Spleen (tissue), 11 donors: ENCODE data around the gene TMPRSS6. TPM values are rescaled to one million over a fixed set of nuclear protein-coding genes. Genes with fewer than 3 reads are reported as not detected.

Experiments used
- DNase-seq: peaks from one replicate; pipeline ENCODE4 v3.0.0-alpha.2; 2020
- H3K27ac ChIP-seq, 8 donors: fragments of 200-600 bp; sonication (generic) in 7 of 8; 1 replicate in 4 of 8; 2 replicates in 4 of 8; pipeline versions ENCODE4 v1.5.0 to v1.8.0; 2016 to 2021; ENCODE audit warnings: inconsistent platforms in 4 of 8, mild to moderate bottlenecking in 4 of 8, moderate library complexity in 1 of 8
- H3K27me3 ChIP-seq, 7 donors: fragments of 200-600 bp; sonication (generic) in 6 of 7; replicated peaks in 1 of 7; 1 replicate in 4 of 7; 2 replicates in 3 of 7; pipeline versions ENCODE4 v1.5.0 to v1.8.0; 2016 to 2021; ENCODE audit warnings: inconsistent platforms in 3 of 7, mild to moderate bottlenecking in 1 of 7
- H3K36me3 ChIP-seq, 6 donors: fragments of 200-600 bp; sonication (generic) in 5 of 6; 1 replicate in 4 of 6; 2 replicates in 2 of 6; pipeline versions ENCODE4 v1.5.0 to v1.8.0; 2016 to 2021; ENCODE audit warnings: inconsistent platforms in 2 of 6
- H3K4me1 ChIP-seq, 6 donors: fragments of 200-600 bp; sonication (generic) in 5 of 6; 1 replicate in 3 of 6; 2 replicates in 3 of 6; pipeline versions ENCODE4 v1.5.0 to v1.8.0; 2016 to 2021; ENCODE audit warnings: inconsistent platforms in 3 of 6
- H3K4me3 ChIP-seq, 8 donors: fragments of 200-600 bp; sonication (generic) in 7 of 8; 1 replicate in 4 of 8; 2 replicates in 4 of 8; pipeline versions ENCODE4 v1.5.0 to v1.8.0; 2016 to 2021; ENCODE audit warnings: inconsistent platforms in 4 of 8, mild to moderate bottlenecking in 4 of 8, moderate library complexity in 2 of 8
- H3K9me3 ChIP-seq, 8 donors: fragments of 200-600 bp; sonication (generic) in 7 of 8; 1 replicate in 4 of 8; 2 replicates in 4 of 8; pipeline versions ENCODE4 v1.5.0 to v1.8.0; 2016 to 2021; ENCODE audit warnings: inconsistent platforms in 4 of 8
- POLR2A ChIP-seq, 3 donors: fragments of 450-650 bp; IDR thresholded peaks; one replicate each; pipeline ENCODE4 v1.5.1; 2017; ENCODE audit warnings: antibody characterized with exemption in 3 of 3, mild to moderate bottlenecking in 1 of 3
- POLR2AphosphoS5 ChIP-seq, 3 donors: sonication (generic); formaldehyde crosslinking; IDR thresholded peaks; one replicate each; pipeline ENCODE4 v1.5.1; 2017; ENCODE audit warnings: antibody characterized with exemption in 3 of 3
- WGBS, 5 donors: extraction: QIAGEN DNeasy Blood & Tissue Kit in 3 of 5; methylation state at CpG; one replicate each; pipeline versions ENCODE4 v1.1.5 to v1.1.7; 2013 to 2018; 5-methylcytosine and 5-hydroxymethylcytosine counted together
- intact Hi-C: fragments of 100-400 bp; cut with DNase I; formaldehyde crosslinking; loops from one replicate; pipeline ENCODE4 v1.15.0; 2023; ENCODE audit warnings: low total_unique reads
- polyA plus RNA-seq, 3 donors: library from polyadenylated mRNA; stranded (reverse); fragments of 200-250 nt; gene quantifications; one replicate each; pipeline ENCODE4 v1.2.1, GENCODE V29; 2013
- total RNA-seq, 7 donors: library from RNA; depleted of rRNA in 3 of 7; stranded (reverse); fragments of >200 nt in 3 of 7; fragmentation: NEBNext Ultra II Directional in 4 of 7; extraction: Animal tissue kit (Norgen Biotek cat#: 25700) in 4 of 7; gene quantifications; one replicate each; pipeline versions ENCODE4 v1.1.0 to v1.2.1, GENCODE V29; 2016 to 2021
- TF ChIP-seq, protein P1 (sequence below), 11 experiments: fragments of 200-600 bp in 7 of 11; fragments of 450-650 bp in 4 of 11; sonication (generic) in 4 of 11; IDR thresholded peaks in 8 of 11; conservative IDR thresholded peaks in 3 of 11; 1 replicate in 7 of 11; 2 replicates in 4 of 11; pipeline versions ENCODE4 v1.4.0 to v1.8.0; 2016 to 2021; ENCODE audit warnings: antibody characterized with exemption in 11 of 11, inconsistent platforms in 4 of 11, mild to moderate bottlenecking in 1 of 11
- donor health status: healthy with polysubstance abuse.
- donor health status: DM: no; HTN: no; CAD: no; lungs with moderate emphysema.
- donor health status: DM: no; HTN: no; CAD: no.
- donor health status: Bipolar disorder and iron deficiency.
- donor health status: healthy.
- donor health status: DM: no; HTN: no; CAD: no.
- donor health status: DM: yes; HTN: yes; CAD: no.

Gene TMPRSS6
- total and polyA plus RNA-seq, 10 donors, result 0.09 to 0.55 (median 0.28) TPM; not detected in 5

DNA sequence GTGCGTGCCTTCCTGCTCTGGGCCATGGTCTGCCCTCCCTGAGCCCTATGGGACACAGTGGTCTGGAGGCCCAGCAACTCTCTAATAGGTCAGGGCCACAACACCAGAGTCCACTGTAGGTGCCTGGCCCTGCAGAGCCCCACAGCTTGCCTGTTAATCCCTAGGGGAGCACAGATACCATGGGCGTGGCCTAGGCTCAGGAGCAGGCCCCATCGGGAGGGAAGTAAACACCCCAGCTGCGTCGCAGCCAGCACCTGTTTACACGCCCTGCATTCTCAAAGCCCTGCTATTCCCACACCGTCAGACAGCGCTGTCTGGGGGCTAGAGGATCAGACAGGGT, 55.5 kb downstream of the TMPRSS6 start:
- Histone ChIP-seq H3K36me3 (peaks cover 0 to 58% (median 28%) of the 10 kb centered on the region in 6 donors), H3K4me1 (peaks cover 4 to 40% (median 27%) of the 10 kb centered on the region in 6 donors), H3K27me3 (peaks cover 0 to 23% (median 0%) of the 10 kb centered on the region in 7 donors), H3K27ac (no peak overlapping the region), H3K4me3 (no peak overlapping the region), H3K9me3 (no peaks in the 10 kb centered on the region)
- DNase-seq, result no peak
- intact Hi-C loops, result no loop called here
- no peak for TF ChIP-seq POLR2A (IDR thresholded peaks at IDR 0.05)
- TF ChIP-seq, protein P1, sequence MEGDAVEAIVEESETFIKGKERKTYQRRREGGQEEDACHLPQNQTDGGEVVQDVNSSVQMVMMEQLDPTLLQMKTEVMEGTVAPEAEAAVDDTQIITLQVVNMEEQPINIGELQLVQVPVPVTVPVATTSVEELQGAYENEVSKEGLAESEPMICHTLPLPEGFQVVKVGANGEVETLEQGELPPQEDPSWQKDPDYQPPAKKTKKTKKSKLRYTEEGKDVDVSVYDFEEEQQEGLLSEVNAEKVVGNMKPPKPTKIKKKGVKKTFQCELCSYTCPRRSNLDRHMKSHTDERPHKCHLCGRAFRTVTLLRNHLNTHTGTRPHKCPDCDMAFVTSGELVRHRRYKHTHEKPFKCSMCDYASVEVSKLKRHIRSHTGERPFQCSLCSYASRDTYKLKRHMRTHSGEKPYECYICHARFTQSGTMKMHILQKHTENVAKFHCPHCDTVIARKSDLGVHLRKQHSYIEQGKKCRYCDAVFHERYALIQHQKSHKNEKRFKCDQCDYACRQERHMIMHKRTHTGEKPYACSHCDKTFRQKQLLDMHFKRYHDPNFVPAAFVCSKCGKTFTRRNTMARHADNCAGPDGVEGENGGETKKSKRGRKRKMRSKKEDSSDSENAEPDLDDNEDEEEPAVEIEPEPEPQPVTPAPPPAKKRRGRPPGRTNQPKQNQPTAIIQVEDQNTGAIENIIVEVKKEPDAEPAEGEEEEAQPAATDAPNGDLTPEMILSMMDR (IDR thresholded peaks at IDR 0.05 in 8 of 11, conservative IDR thresholded peaks at IDR 0.05 in 3 of 11), result no peak
- TF ChIP-seq POLR2AphosphoS5 (IDR thresholded peaks at IDR 0.05), result no peak
- 63 to 87% (median 82%) methylated on average over 3 to 8 of the region's 8 CpGs for WGBS, 5 donors

DNA sequence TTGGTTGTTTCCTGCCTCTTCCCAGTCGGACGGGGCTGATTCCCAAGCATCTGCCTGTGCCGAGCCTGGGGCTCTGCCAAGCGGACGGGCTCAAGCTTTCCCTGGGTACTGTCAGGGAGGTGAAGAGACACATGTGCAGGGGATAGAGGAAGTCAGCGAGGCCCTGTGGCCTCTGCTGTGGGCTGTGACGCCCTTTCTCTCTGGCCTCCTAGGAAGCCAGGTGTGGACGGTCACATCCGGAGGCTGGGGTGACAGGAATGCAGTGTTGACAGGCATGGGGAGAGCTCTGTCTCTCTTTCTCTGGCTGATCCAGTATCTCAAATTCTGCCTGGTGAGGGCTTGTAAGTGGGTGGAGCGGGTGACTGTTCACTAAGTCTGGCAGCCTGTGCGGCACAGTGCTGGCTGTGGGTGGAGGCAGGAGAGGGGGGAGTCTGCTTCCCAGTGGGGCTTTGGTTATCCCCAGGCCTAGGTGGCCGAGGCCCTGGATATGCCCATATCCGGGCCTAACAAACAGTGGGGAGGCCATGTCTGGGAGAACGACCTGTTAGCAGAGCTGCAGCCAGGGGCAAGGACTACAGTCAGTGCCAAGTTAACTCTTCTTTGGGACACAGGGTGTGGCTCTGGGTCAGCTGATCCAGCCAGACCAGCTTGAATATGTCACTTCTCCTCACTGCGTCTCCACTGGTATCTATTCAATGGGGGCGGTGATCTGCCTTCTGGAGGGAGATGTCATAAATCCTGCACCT, 56.0 kb downstream of the TMPRSS6 start:
- no peak for DNase-seq
- Histone ChIP-seq H3K27me3 (peaks cover 0 to 23% (median 0%) of the 10 kb centered on the region in 7 donors), H3K4me1 (peaks cover 4 to 40% (median 27%) of the 10 kb centered on the region in 6 donors), H3K27ac (no peak overlapping the region), H3K9me3 (no peaks in the 10 kb centered on the region), H3K36me3 (peaks cover 0 to 53% (median 24%) of the 10 kb centered on the region in 6 donors), H3K4me3 (no peak overlapping the region)
- 87 to 92% (median 89%) methylated on average over 12 to 16 of the region's 16 CpGs for WGBS, 5 donors
- TF ChIP-seq POLR2A (IDR thresholded peaks at IDR 0.05), result no peak
- TF ChIP-seq, protein P1 (IDR thresholded peaks at IDR 0.05 in 8 of 11, conservative IDR thresholded peaks at IDR 0.05 in 3 of 11), result no peak
- no peak for TF ChIP-seq POLR2AphosphoS5 (IDR thresholded peaks at IDR 0.05)
- intact Hi-C loops, result no loop called here

DNA sequence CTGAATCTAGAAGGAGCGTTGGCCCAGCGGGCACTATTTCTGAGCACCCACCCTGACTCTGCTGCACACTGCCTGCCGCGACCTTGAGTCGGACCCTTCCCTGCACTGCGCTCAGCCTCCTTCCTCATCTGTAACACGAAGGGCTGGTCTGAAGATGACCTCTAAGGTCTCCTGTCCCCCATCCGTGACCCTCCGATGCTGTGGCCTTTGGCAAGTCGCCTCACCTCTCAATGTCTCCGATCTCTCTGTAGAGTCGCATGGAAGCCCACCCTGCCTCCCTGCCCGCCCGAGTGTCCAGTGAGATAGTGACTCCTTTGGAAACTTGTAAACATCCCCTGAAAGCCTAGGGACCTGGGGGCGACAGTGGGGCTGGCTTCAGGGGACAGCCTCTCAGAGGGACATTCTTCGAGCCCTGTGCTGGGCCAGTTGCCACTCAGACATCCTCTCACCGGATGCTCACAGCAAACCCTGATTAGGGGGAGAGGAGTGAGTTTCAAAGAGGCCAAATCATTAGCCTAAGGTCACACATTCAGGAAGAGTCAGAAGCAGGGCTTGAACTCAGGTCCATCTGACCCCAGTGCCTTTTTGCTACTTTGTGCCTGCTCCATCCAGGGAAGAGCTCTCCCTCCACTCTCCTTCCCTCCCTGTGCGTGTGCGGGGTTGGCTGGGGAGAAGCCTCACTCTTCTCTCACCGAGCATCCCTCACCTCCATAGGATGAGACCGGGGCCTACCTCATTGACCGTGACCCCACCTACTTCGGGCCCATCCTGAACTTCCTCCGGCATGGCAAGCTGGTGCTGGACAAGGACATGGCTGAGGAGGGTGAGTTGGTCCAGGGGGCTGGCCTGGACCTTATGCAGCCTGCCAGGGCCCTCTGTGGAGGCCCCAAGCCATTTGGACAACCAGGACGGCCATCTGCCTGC, 56.9 kb downstream of the TMPRSS6 start:
- peak overlapping the region in 1 of 8 donors; percentile 63 for H3K27ac ChIP-seq

More for the DNA sequence above, 56.9 kb downstream of the TMPRSS6 start:
- WGBS, 5 donors, result 82 to 88% (median 85%) methylated on average over 24 to 25 of the region's 25 CpGs
- peaks cover 0 to 44% (median 18%) of the 10 kb centered on the region in 6 donors for H3K36me3 ChIP-seq
- TF ChIP-seq, protein P1 (IDR thresholded peaks at IDR 0.05 in 8 of 11, conservative IDR thresholded peaks at IDR 0.05 in 3 of 11), result no peak
- TF ChIP-seq POLR2A (IDR thresholded peaks at IDR 0.05), result no peak
- TF ChIP-seq POLR2AphosphoS5 (IDR thresholded peaks at IDR 0.05), result no peak
- intact Hi-C loops, result no loop called here
- no peaks in the 10 kb centered on the region for H3K9me3 ChIP-seq
- peaks cover 0 to 23% (median 0%) of the 10 kb centered on the region in 7 donors for H3K27me3 ChIP-seq
- H3K4me3 ChIP-seq, result peak overlapping the region in 7 of 8 donors; percentile 50 to 93 (median 69)
- H3K4me1 ChIP-seq, result peaks cover 4 to 40% (median 27%) of the 10 kb centered on the region in 6 donors
- peak; percentile 74 for DNase-seq
